Measurements from ENCODE around the gene KRTAP10-3. TPM values are rescaled to one million over a fixed set of nuclear protein-coding genes. Genes with fewer than 3 reads are reported as not detected.

Gene KRTAP10-3
- polyA plus RNA-seq, 2 donors, result not detected

- peaks cover 0 to 7% of the 10 kb centered on the region in 2 donors for H3K4me1 ChIP-seq (ENCODE audit: control insufficient read depth in 2 of 2, insufficient read depth in 2 of 2, low read length in 1 of 2)
- H3K4me3 ChIP-seq (ENCODE audit: low read depth in 1 of 2, low read length in 2 of 2), result no peak overlapping the region
- no peaks in the 10 kb centered on the region for H3K9me3 ChIP-seq (ENCODE audit: control insufficient read depth in 2 of 2, insufficient read depth in 1 of 2, low read depth in 1 of 2, low read length in 1 of 2)
- no peak overlapping the region for H3K27ac ChIP-seq (ENCODE audit: low read depth in 2 of 2, low read length in 1 of 2)
- WGBS, 2 donors, result 73 to 76% methylated on average over 30 of the region's 30 CpGs
- no peaks in the 10 kb centered on the region for H3K36me3 ChIP-seq (ENCODE audit: control insufficient read depth in 2 of 2, insufficient read depth in 2 of 2, low read length in 1 of 2)
- no peaks in the 10 kb centered on the region for H3K27me3 ChIP-seq (ENCODE audit: control insufficient read depth in 1 of 2, insufficient read depth in 2 of 2, low read length in 2 of 2)
These were observed 49.7 kb downstream of the KRTAP10-3 start for GRCh38 chr21:44508711-44509445.

DNA sequence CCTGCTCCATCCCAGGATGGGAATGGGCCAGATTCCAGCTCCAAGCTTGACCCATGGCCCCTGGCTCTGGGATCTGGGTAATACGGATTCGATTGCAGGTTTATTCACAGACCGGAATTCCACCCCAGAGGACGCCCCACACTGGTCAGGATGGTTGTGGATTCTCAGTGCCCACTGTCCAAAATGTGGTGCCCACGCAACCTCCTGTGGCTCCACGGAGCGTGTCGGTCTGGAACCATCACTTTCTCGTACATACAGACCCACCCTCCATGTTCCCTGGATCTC, 50.2 kb downstream of the KRTAP10-3 start:
- Histone ChIP-seq H3K36me3 (ENCODE audit: control insufficient read depth in 2 of 2, insufficient read depth in 2 of 2, low read length in 1 of 2) (no peaks in the 10 kb centered on the region), H3K27me3 (ENCODE audit: control insufficient read depth in 1 of 2, insufficient read depth in 2 of 2, low read length in 2 of 2) (no peaks in the 10 kb centered on the region), H3K27ac (ENCODE audit: low read depth in 2 of 2, low read length in 1 of 2) (no peak overlapping the region), H3K9me3 (ENCODE audit: control insufficient read depth in 2 of 2, insufficient read depth in 1 of 2, low read depth in 1 of 2, low read length in 1 of 2) (no peaks in the 10 kb centered on the region), H3K4me1 (ENCODE audit: control insufficient read depth in 2 of 2, insufficient read depth in 2 of 2, low read length in 1 of 2) (peaks cover 0 to 7% of the 10 kb centered on the region in 2 donors), H3K4me3 (ENCODE audit: low read depth in 1 of 2, low read length in 2 of 2) (no peak overlapping the region)
- WGBS, 2 donors, result 81 to 83% methylated on average over 9 of the region's 9 CpGs

Other genes starting within 250 kb of the KRTAP10-3 start
- 10 to 100 TPM; 13.9 to 19.1 TPM for gene CFAP410, start 219.4 kb downstream of the KRTAP10-3 start, polyA plus RNA-seq
- gene TRPM2, start 205.2 kb downstream of the KRTAP10-3 start, polyA plus RNA-seq, result 1 to 10 TPM; 1.2 to 1.7 TPM
- gene LRRC3, start 103.3 kb downstream of the KRTAP10-3 start, polyA plus RNA-seq, result under 1 TPM; 0.63 to 0.93 TPM
- gene KRTAP10-1, start 18.6 kb downstream of the KRTAP10-3 start, polyA plus RNA-seq, result not detected
- gene KRTAP10-2, start 7.3 kb downstream of the KRTAP10-3 start, polyA plus RNA-seq, result not detected
- gene KRTAP10-4, start 14.9 kb upstream of the KRTAP10-3 start, polyA plus RNA-seq, result not detected
- gene KRTAP10-5, start 21.8 kb upstream of the KRTAP10-3 start, polyA plus RNA-seq, result not detected
- gene KRTAP10-6, start 33.7 kb upstream of the KRTAP10-3 start, polyA plus RNA-seq, result not detected
- gene KRTAP10-7, start 41.8 kb upstream of the KRTAP10-3 start, polyA plus RNA-seq, result not detected
- not detected for gene KRTAP10-8, start 53.3 kb upstream of the KRTAP10-3 start, polyA plus RNA-seq
- gene KRTAP10-9, start 68.3 kb upstream of the KRTAP10-3 start, polyA plus RNA-seq, result not detected
- gene KRTAP10-10, start 78.6 kb upstream of the KRTAP10-3 start, polyA plus RNA-seq, result not detected
- gene KRTAP10-11, start 87.6 kb upstream of the KRTAP10-3 start, polyA plus RNA-seq, result not detected
- gene KRTAP12-4, start 95.9 kb upstream of the KRTAP10-3 start, polyA plus RNA-seq, result not detected
- not detected for gene KRTAP12-3, start 99.1 kb upstream of the KRTAP10-3 start, polyA plus RNA-seq
- not detected for gene KRTAP12-2, start 108.1 kb upstream of the KRTAP10-3 start, polyA plus RNA-seq
- gene KRTAP12-1, start 123.4 kb upstream of the KRTAP10-3 start, polyA plus RNA-seq, result not detected
- not detected for gene KRTAP10-12, start 138.4 kb upstream of the KRTAP10-3 start, polyA plus RNA-seq
- under 1 TPM; 0.01 to 0.04 TPM for gene TSPEAR, start 152.8 kb upstream of the KRTAP10-3 start, polyA plus RNA-seq
- gene UBE2G2, start 243.0 kb upstream of the KRTAP10-3 start, polyA plus RNA-seq, result 10 to 100 TPM; 28.1 to 30.4 TPM